Activated CD8-positive, alpha-beta T cell treated with anti-CD3 and anti-CD28 coated beads for 36 hours (primary cell): ENCODE measurements around the gene FAM227A. TPM values are rescaled to one million over a fixed set of nuclear protein-coding genes. Genes with fewer than 3 reads are reported as not detected.

Experiments used
- ATAC-seq: fragments of 200-7000 bp; cut with Tn5 transposase; one replicate; pipeline ENCODE4 v1.10.0; 2021; ENCODE audit warnings: mild to moderate bottlenecking, moderate library complexity
- CTCF ChIA-PET: fragments of 350-600 bp; sonication (Branson Sonifier 250); formaldehyde crosslinking; loops from one replicate; lab custom pipeline; 2021; ENCODE audit warnings: antibody characterized with exemption; lab: Charles Lee
- POLR2A ChIA-PET: fragments of 350-600 bp; sonication (Branson Sonifier 250); formaldehyde crosslinking; loops from one replicate; lab custom pipeline; 2021; ENCODE audit warnings: antibody characterized with exemption; lab: Charles Lee
- DNase-seq: peaks from one replicate; pipeline ENCODE4 v3.0.0-alpha.2; 2020
- H3K27ac Mint-ChIP-seq: one replicate; pipeline ENCODE4 v1.8.0; 2021; ENCODE audit warnings: mild to moderate bottlenecking, mixed read lengths
- H3K27me3 Mint-ChIP-seq: one replicate; pipeline ENCODE4 v1.8.0; 2021; ENCODE audit warnings: mixed read lengths
- H3K36me3 Mint-ChIP-seq: one replicate; pipeline ENCODE4 v1.8.0; 2021; ENCODE audit warnings: low read depth, mixed read lengths
- H3K4me1 Mint-ChIP-seq: one replicate; pipeline ENCODE4 v1.8.0; 2021; ENCODE audit warnings: low read depth, mixed read lengths
- H3K4me3 Mint-ChIP-seq: one replicate; pipeline ENCODE4 v1.8.0; 2021; ENCODE audit warnings: mild to moderate bottlenecking, moderate library complexity, mixed read lengths
- H3K9me3 Mint-ChIP-seq: one replicate; pipeline ENCODE4 v1.8.0; 2021; ENCODE audit warnings: mixed read lengths
- CTCF ChIP-seq: fragments of 200-600 bp; IDR thresholded peaks from one replicate; pipeline ENCODE4 v1.8.0; 2022; ENCODE audit warnings: antibody characterized with exemption, mild to moderate bottlenecking
- intact Hi-C: fragments of 100-400 bp; cut with micrococcal nuclease; formaldehyde crosslinking; loops from one replicate; pipeline ENCODE4 v1.10.0; 2022
- total RNA-seq, 2 experiments: library from RNA; stranded (reverse); gene quantifications; one replicate each; pipeline ENCODE4 v1.2.3, GENCODE V29; 2021

The FAM227A gene
- total RNA-seq, 2 experiments from 2014 or later = 0.74 to 1.1 TPM

GRCh38 chr22:38697425-38698089 is 41.4 kb upstream of the FAM227A start:
- TF ChIP-seq CTCF = no peak
- ChIA-PET POLR2A (interaction anchor here (1.0 to 6.3 kb wide), 5 partner anchors 8 to 41 kb away, joined by 3 to 62 read pairs (median 6); partner anchors contain the start of genes CBY1, FAM227A, GTPBP1 and TOMM22), CTCF (interaction anchor here (0.6 to 3.1 kb wide), 3 partner anchors 16 to 172 kb away, joined by 3 to 16 read pairs (median 3); partner anchors contain the start of gene TOMM22)
- Mint-ChIP-seq H3K27me3 (no peaks in the 10 kb centered on the region), H3K36me3 (peaks cover 61% of the 10 kb centered on the region), H3K4me1 (peaks cover 51% of the 10 kb centered on the region), H3K27ac (peak overlapping the region; percentile 87), H3K4me3 (peak overlapping the region; percentile 90), H3K9me3 (no peaks in the 10 kb centered on the region)
- ATAC-seq (no peak), DNase-seq (no peak)
- intact Hi-C loops = no loop called here

- H3K27ac Mint-ChIP-seq = peak overlapping the region; percentile 87
- intact Hi-C loops = no loop called here
- peak overlapping the region; percentile 90 for H3K4me3 Mint-ChIP-seq
- no peak for TF ChIP-seq CTCF
- ChIA-PET CTCF (interaction anchor here (0.6 to 1.1 kb wide), 2 partner anchors 69 to 173 kb away, joined by 3 read pairs; no protein-coding TSS in a partner anchor), POLR2A (interaction anchor here (1.0 to 6.3 kb wide), 6 partner anchors 9 to 40 kb away, joined by 3 to 62 read pairs (median 4); partner anchors contain the start of genes CBY1, FAM227A, GTPBP1 and TOMM22)
- peaks cover 63% of the 10 kb centered on the region for H3K36me3 Mint-ChIP-seq
- H3K9me3 Mint-ChIP-seq = no peaks in the 10 kb centered on the region
- ATAC-seq = peak; percentile 67
- peak; percentile 72 for DNase-seq
- peaks cover 50% of the 10 kb centered on the region for H3K4me1 Mint-ChIP-seq
- no peaks in the 10 kb centered on the region for H3K27me3 Mint-ChIP-seq
Observed at GRCh38 chr22:38696606-38697424, 40.6 kb upstream of the FAM227A start.

GRCh38 chr22:38694940-38695339 is 38.7 kb upstream of the FAM227A start:
- intact Hi-C loops = no loop called here
- peak overlapping the region; percentile 60 for H3K27ac Mint-ChIP-seq
- H3K27me3 Mint-ChIP-seq = no peaks in the 10 kb centered on the region
- ChIA-PET CTCF (interaction anchor here (1.4 to 1.5 kb wide), 2 partner anchors 13 to 30 kb away, joined by 3 to 5 read pairs; partner anchors contain the start of gene TOMM22), POLR2A (interaction anchor here (6.3 kb wide), 1 partner anchor 12 kb away, joined by 62 read pairs; the partner anchor contains the start of gene TOMM22)
- H3K36me3 Mint-ChIP-seq = peaks cover 69% of the 10 kb centered on the region
- H3K4me3 Mint-ChIP-seq = no peak overlapping the region
- no peak for ATAC-seq
- no peaks in the 10 kb centered on the region for H3K9me3 Mint-ChIP-seq
- no peak for TF ChIP-seq CTCF
- no peak for DNase-seq
- peaks cover 49% of the 10 kb centered on the region for H3K4me1 Mint-ChIP-seq

- ChIA-PET CTCF (no interaction called here), POLR2A (interaction anchor here (1.5 kb wide), 1 partner anchor 12 kb away, joined by 10 read pairs; the partner anchor contains the start of gene TOMM22)
- peaks cover 65% of the 10 kb centered on the region for H3K36me3 Mint-ChIP-seq
- H3K4me3 Mint-ChIP-seq = no peak overlapping the region
- H3K27me3 Mint-ChIP-seq = no peaks in the 10 kb centered on the region
- no peak overlapping the region for H3K27ac Mint-ChIP-seq
- no peaks in the 10 kb centered on the region for H3K9me3 Mint-ChIP-seq
- no peak for TF ChIP-seq CTCF
- peaks cover 48% of the 10 kb centered on the region for H3K4me1 Mint-ChIP-seq
- DNase-seq (no peak), ATAC-seq (no peak)
- intact Hi-C loops = no loop called here
Observed at GRCh38 chr22:38694049-38694448, 37.9 kb upstream of the FAM227A start.
